Vagina (tissue), 2 donors: Measurements from ENCODE around the gene DIPK1B. TPM values are rescaled to one million over a fixed set of nuclear protein-coding genes. Genes with fewer than 3 reads are reported as not detected.
"Not testable (repeated sequence)": the region's sequence is repeated elsewhere in the genome, so short reads cannot be mapped to it uniquely, and the experiment has no call there.

Experiments used
- DNase-seq, 2 donors: peaks; one replicate each; pipeline ENCODE4 v3.0.0-alpha.2; 2017; ENCODE audit errors: extremely low spot score in 2 of 2
- H3K27ac ChIP-seq: fragments of 200-600 bp; sonication (generic); one replicate; pipeline ENCODE4 v1.5.1; 2019
- H3K27me3 ChIP-seq: fragments of 200-600 bp; sonication (generic); one replicate; pipeline ENCODE4 v1.5.1; 2019
- H3K36me3 ChIP-seq, 2 donors: fragments of 200-600 bp; sonication (generic); one replicate each; pipeline ENCODE4 v1.5.1; 2017 to 2019
- H3K4me1 ChIP-seq: fragments of 200-600 bp; sonication (generic); one replicate; pipeline ENCODE4 v1.5.1; 2019
- H3K4me3 ChIP-seq, 2 donors: fragments of 200-600 bp; sonication (generic); 1 replicate in 1 of 2; 2 replicates in 1 of 2; pipeline ENCODE4 v1.5.1; 2016 to 2019
- H3K9me3 ChIP-seq: fragments of 200-600 bp; sonication (generic); one replicate; pipeline ENCODE4 v1.5.1; 2019
- POLR2A ChIP-seq, 2 donors: fragments of 450-650 bp; IDR thresholded peaks; one replicate each; pipeline ENCODE4 v1.6.1; 2017; ENCODE audit warnings: antibody characterized with exemption in 2 of 2, mild to moderate bottlenecking in 2 of 2, moderate library complexity in 2 of 2
- POLR2AphosphoS5 ChIP-seq, 2 donors: sonication (generic); formaldehyde crosslinking; IDR thresholded peaks; one replicate each; pipeline ENCODE4 v1.9.0; 2017; ENCODE audit warnings: antibody characterized with exemption in 2 of 2, mild to moderate bottlenecking in 2 of 2, low read depth in 1 of 2; ENCODE audit not compliant: insufficient read depth in 1 of 2
- intact Hi-C: fragments of 100-400 bp; cut with DNase I; formaldehyde crosslinking; loops from one replicate; pipeline ENCODE4 v1.15.1; 2023
- total RNA-seq: library from RNA; depleted of rRNA; stranded (reverse); fragments of >200 nt; gene quantifications from one replicate; pipeline ENCODE4 v1.2.3, GENCODE V29; 2016
- TF ChIP-seq, protein P1 (sequence below), 3 experiments: fragments of 450-650 bp in 2 of 3; fragments of 200-600 bp in 1 of 3; sonication (generic) in 1 of 3; IDR thresholded peaks; one replicate each; pipeline ENCODE4 v1.5.1; 2017 to 2019; ENCODE audit warnings: antibody characterized with exemption in 3 of 3, mild to moderate bottlenecking in 2 of 3, moderate library complexity in 2 of 3

The DIPK1B gene
- total RNA-seq, 1 donor from 2014 or later = 11.5 TPM

DNA sequence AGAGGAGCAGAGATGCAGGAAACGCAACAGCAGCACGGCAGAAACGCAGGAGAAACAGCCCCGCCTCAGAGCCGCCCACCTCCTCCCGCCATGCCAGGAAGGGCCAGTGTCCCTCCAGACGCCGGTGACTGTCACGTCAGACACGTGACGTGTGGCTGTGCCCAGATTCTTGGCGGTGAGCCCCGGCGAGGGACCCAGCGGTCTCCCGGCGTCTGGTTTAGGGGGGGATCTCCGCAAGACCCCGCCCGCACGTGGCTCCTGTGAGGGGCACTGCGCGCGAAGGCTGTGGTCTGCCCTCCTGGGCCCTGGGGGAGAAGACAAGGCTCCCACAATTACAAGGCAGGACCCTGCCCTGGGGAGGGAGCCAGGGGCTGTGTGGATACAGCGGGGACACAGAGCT, 48.1 kb downstream of the DIPK1B start:
- DNase-seq = no peak
- Histone ChIP-seq H3K27ac (no peak overlapping the region), H3K4me3 (no peak overlapping the region), H3K4me1 (peaks cover 5% of the 10 kb centered on the region), H3K27me3 (no peaks in the 10 kb centered on the region), H3K9me3 (peaks cover 6% of the 10 kb centered on the region), H3K36me3 (no peaks in the 10 kb centered on the region)
- intact Hi-C loops = no loop called here
- TF ChIP-seq POLR2AphosphoS5 (IDR thresholded peaks at IDR 0.05; ENCODE audit: insufficient read depth in 1 of 2, low read depth in 1 of 2) (no peak), POLR2A (IDR thresholded peaks at IDR 0.05) (no peak)
- TF ChIP-seq, protein P1, sequence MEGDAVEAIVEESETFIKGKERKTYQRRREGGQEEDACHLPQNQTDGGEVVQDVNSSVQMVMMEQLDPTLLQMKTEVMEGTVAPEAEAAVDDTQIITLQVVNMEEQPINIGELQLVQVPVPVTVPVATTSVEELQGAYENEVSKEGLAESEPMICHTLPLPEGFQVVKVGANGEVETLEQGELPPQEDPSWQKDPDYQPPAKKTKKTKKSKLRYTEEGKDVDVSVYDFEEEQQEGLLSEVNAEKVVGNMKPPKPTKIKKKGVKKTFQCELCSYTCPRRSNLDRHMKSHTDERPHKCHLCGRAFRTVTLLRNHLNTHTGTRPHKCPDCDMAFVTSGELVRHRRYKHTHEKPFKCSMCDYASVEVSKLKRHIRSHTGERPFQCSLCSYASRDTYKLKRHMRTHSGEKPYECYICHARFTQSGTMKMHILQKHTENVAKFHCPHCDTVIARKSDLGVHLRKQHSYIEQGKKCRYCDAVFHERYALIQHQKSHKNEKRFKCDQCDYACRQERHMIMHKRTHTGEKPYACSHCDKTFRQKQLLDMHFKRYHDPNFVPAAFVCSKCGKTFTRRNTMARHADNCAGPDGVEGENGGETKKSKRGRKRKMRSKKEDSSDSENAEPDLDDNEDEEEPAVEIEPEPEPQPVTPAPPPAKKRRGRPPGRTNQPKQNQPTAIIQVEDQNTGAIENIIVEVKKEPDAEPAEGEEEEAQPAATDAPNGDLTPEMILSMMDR (IDR thresholded peaks at IDR 0.05) = no peak

DNA sequence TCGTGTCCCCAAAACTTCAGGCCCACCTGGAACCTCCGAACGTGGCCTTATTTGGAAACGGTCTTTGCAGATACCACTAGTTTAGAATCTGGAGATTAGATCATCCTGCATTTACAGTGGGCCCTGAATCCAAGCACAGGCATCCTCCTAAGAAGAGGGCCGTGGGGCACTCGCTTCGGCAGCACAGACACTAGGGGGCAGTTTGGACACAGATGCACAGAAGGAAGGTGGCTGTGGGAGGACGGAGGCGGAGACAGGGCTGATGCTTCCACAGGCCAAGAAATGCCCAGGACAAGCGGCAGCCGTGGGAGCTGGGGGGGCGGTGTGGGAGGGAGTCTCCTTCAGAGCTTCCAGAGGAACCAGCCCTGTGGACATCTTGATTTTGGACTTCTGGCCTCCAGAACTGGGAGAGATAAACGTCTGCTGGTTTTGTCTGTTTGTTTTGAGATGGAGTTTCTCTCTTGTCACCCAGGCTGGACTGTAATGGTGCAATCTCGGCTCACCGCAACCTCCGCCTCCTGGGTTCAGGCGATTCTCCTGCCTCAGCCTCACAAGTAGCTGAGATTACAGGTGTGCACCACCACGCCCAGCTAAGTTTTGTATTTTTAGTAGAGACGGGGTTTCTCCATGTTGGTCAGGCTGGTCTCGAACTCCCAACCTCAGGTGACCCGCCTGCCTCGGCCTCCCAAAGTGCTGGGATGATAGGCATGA, 48.6 kb downstream of the DIPK1B start:
- H3K27ac ChIP-seq, intact Hi-C loops, H3K4me1 ChIP-seq, H3K4me3 ChIP-seq, H3K9me3 ChIP-seq, DNase-seq, H3K27me3 ChIP-seq, H3K36me3 ChIP-seq: not testable (repeated sequence)

DNA sequence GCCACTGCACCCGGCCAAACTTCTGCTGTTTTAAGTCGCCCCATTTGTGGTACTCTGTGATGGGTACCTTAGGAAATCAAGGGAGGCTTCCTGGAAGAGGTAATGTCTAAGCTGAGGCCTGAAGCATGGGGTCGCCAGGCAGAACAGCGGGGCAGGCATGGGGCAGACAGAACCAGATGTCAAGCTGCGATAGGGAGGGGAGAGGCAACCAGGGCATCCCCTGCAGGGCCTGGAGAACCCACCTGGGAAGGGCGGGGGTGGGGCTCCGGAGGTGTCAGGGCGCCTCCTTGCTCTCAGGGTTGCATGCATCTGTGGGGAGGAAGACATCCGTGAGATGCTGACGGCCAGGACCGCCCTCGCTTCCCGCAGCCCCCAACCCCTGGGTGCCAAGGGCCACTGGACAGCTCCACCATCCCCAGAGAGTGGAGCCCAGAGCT, 49.2 kb downstream of the DIPK1B start:
- H3K27ac ChIP-seq = no peak overlapping the region
- no peak overlapping the region for H3K4me3 ChIP-seq
- DNase-seq = no peak
- intact Hi-C loops = no loop called here
- no peaks in the 10 kb centered on the region for H3K36me3 ChIP-seq
- TF ChIP-seq POLR2A (IDR thresholded peaks at IDR 0.05) (no peak), POLR2AphosphoS5 (IDR thresholded peaks at IDR 0.05; ENCODE audit: insufficient read depth in 1 of 2, low read depth in 1 of 2) (no peak)
- TF ChIP-seq, protein P1 (IDR thresholded peaks at IDR 0.05) = no peak
- H3K27me3 ChIP-seq = no peaks in the 10 kb centered on the region
- H3K4me1 ChIP-seq = peaks cover 5% of the 10 kb centered on the region
- H3K9me3 ChIP-seq = no peaks in the 10 kb centered on the region

DNA sequence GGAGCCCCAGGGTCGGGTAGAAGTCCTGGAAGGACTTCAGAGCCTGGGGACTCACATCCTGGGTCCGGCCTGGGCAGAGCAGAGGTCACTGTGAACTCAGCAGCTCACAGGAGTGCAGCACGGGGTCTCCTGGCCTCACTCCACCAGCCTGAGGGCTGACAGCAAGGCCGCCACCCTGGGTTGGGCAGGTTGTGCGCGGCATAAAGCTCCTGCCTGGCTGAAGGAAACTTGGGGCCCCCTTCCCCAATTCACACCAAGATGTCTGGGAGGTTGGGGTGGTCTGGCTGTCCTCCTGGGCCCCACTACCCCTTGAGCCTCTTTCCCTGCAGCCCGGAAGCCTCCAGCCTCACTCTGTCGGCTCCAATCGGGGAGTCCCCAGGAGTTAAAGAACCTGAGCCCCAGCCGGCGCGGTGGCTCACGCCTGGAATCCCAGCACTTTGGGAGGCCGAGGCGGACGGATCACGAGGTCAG, 49.9 kb downstream of the DIPK1B start:
- peaks cover 5% of the 10 kb centered on the region for H3K4me1 ChIP-seq
- no peaks in the 10 kb centered on the region for H3K27me3 ChIP-seq
- H3K36me3 ChIP-seq = no peaks in the 10 kb centered on the region
- no peak for DNase-seq
- no peak overlapping the region for H3K4me3 ChIP-seq
- H3K9me3 ChIP-seq = no peaks in the 10 kb centered on the region
- TF ChIP-seq POLR2AphosphoS5 (IDR thresholded peaks at IDR 0.05; ENCODE audit: insufficient read depth in 1 of 2, low read depth in 1 of 2) (no peak), POLR2A (IDR thresholded peaks at IDR 0.05) (no peak)
- TF ChIP-seq, protein P1 (IDR thresholded peaks at IDR 0.05) = no peak
- no peak overlapping the region for H3K27ac ChIP-seq
- intact Hi-C loops = no loop called here

DNA sequence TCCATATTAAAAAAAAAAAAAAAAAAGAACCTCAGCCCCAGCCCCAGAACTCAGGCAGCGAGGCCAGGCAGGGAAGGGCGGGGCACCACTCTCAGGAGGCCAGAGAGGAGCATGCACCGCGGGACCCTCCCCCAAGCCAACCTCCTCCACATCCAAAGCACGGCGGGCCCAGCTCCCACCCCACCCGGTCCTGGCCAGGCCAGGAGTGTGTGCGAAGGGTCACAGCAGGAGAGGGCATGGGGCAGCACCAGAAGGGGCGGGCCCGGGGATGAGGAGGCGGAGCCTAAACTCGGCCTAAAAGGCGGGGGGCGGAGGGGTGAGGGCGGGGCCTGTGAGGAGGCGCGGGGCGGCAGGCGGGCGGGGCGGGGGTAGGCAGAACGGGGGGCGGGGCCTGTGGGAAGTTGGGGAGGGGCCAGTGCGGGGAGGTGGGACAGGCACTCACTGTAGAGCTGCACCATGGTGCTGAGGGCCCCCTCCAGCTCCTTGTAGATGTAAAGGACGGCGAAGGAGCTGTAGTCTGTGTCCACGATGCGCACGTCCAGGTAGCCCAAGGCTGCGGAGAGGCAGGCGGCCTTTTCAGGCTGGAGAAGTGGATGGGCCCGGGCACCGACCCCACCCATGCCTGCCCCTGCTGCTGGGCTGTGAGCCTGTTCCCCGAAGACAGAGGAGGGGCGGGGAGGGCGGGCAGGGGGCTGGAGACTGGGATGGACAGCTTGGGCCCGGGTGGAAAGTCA, 50.7 kb downstream of the DIPK1B start:
- Histone ChIP-seq H3K36me3 (no peaks in the 10 kb centered on the region), H3K4me3 (no peak overlapping the region), H3K27me3 (no peaks in the 10 kb centered on the region), H3K27ac (no peak overlapping the region), H3K4me1 (peaks cover 5% of the 10 kb centered on the region), H3K9me3 (no peaks in the 10 kb centered on the region)
- DNase-seq = no peak
- intact Hi-C loops = no loop called here
- TF ChIP-seq POLR2A (IDR thresholded peaks at IDR 0.05) (no peak), POLR2AphosphoS5 (IDR thresholded peaks at IDR 0.05; ENCODE audit: insufficient read depth in 1 of 2, low read depth in 1 of 2) (no peak)
- TF ChIP-seq, protein P1 (IDR thresholded peaks at IDR 0.05) = no peak
